Lung (tissue), 16 donors: ENCODE measurements around the gene AMN. TPM values are rescaled to one million over a fixed set of nuclear protein-coding genes. Genes with fewer than 3 reads are reported as not detected.

Experiments used
- ATAC-seq: fragments of 200-7000 bp; cut with Tn5 transposase; one replicate; pipeline ENCODE4 v1.9.1; 2020; ENCODE audit warnings: moderate number of reproducible peaks; ENCODE audit not compliant: insufficient read depth, low FRiP score
- DNase-seq, 3 donors: peaks; one replicate each; pipeline ENCODE4 v3.0.0-alpha.2; 2013 to 2017
- H3K27ac ChIP-seq, 2 donors: one replicate each; pipeline ENCODE4 v1.5.1; 2013; ENCODE audit warnings: mild to moderate bottlenecking in 2 of 2, moderate library complexity in 2 of 2, control low read depth in 1 of 2, inconsistent platforms in 1 of 2, low read depth in 1 of 2, low read length in 1 of 2
- H3K27me3 ChIP-seq, 3 donors: one replicate each; pipeline ENCODE4 v1.5.1; 2013; ENCODE audit warnings: low read length in 2 of 3; ENCODE audit not compliant: control insufficient read depth in 3 of 3, insufficient read depth in 3 of 3
- H3K36me3 ChIP-seq, 4 donors: one replicate each; pipeline ENCODE4 v1.5.1; 2013; ENCODE audit warnings: low read length in 4 of 4, mild to moderate bottlenecking in 1 of 4, moderate library complexity in 1 of 4; ENCODE audit not compliant: control insufficient read depth in 4 of 4, insufficient read depth in 4 of 4
- H3K4me1 ChIP-seq, 5 donors: one replicate each; pipeline ENCODE4 v1.5.1; 2013; ENCODE audit warnings: low read length in 5 of 5, mild to moderate bottlenecking in 2 of 5, moderate library complexity in 1 of 5; ENCODE audit not compliant: control insufficient read depth in 5 of 5, insufficient read depth in 5 of 5
- H3K4me3 ChIP-seq: one replicate; pipeline ENCODE4 v1.5.1; 2013; ENCODE audit warnings: mild to moderate bottlenecking, control low read depth, moderate library complexity
- H3K9ac ChIP-seq, 2 donors: one replicate each; pipeline ENCODE4 v1.5.1; 2013; ENCODE audit warnings: low read length in 2 of 2, control low read depth in 1 of 2; ENCODE audit not compliant: insufficient read depth in 1 of 2
- H3K9me3 ChIP-seq, 4 donors: one replicate each; pipeline ENCODE4 v1.5.1; 2013; ENCODE audit warnings: low read length in 3 of 4, mild to moderate bottlenecking in 1 of 4, moderate library complexity in 1 of 4; ENCODE audit not compliant: control insufficient read depth in 4 of 4, insufficient read depth in 3 of 4
- WGBS, 2 donors: extraction: QIAGEN DNeasy Blood & Tissue Kit; methylation state at CpG; one replicate each; pipeline ENCODE4 v1.1.7; 2013; 5-methylcytosine and 5-hydroxymethylcytosine counted together
- long read RNA-seq, 5 donors: transcript quantifications; one replicate each; lab custom pipeline, GENCODE V29; 2026
- polyA plus RNA-seq, 2 donors: library from polyadenylated mRNA; stranded (reverse); fragments of 200-250 nt; gene quantifications; one replicate each; pipeline ENCODE4 v1.2.1, GENCODE V29; 2013
- total RNA-seq, 2 donors: library from RNA; depleted of rRNA in 1 of 2; stranded (reverse); fragments of >200 nt in 1 of 2; gene quantifications; one replicate each; pipeline ENCODE4 v1.2.1, GENCODE V29; 2014 to 2021
- TF ChIP-seq, protein P1 (sequence below): IDR thresholded peaks from 2 replicates; pipeline ENCODE4 v1.5.1; 2012; ENCODE audit warnings: mild to moderate bottlenecking; ENCODE audit errors: control extremely low read depth, extremely low read depth
- donor health status: control.
- donor health status: control.
- donor health status: Bipolar disorder and iron deficiency.
- donor health status: healthy.
- donor health status: DM: yes; HTN: yes; CAD: no.

AMN gene
- total RNA-seq: 10 to 100 TPM in 1 of 2 donors, under 1 TPM in 1; 0.94 to 24.7 TPM
- polyA plus RNA-seq: 10 to 100 TPM; 10.2 to 15.0 TPM
- long read RNA-seq, donor 1: 0 reads
- long read RNA-seq, donor 2, partial matches to known transcripts: 10 of 11 reads
- long read RNA-seq, donor 2, other reads (novel, unspliced or antisense): 0 of 11 reads
- long read RNA-seq, donor 3: 0 reads
- long read RNA-seq, donor 4: 0 reads
- long read RNA-seq, donor 5: 0 reads

DNA sequence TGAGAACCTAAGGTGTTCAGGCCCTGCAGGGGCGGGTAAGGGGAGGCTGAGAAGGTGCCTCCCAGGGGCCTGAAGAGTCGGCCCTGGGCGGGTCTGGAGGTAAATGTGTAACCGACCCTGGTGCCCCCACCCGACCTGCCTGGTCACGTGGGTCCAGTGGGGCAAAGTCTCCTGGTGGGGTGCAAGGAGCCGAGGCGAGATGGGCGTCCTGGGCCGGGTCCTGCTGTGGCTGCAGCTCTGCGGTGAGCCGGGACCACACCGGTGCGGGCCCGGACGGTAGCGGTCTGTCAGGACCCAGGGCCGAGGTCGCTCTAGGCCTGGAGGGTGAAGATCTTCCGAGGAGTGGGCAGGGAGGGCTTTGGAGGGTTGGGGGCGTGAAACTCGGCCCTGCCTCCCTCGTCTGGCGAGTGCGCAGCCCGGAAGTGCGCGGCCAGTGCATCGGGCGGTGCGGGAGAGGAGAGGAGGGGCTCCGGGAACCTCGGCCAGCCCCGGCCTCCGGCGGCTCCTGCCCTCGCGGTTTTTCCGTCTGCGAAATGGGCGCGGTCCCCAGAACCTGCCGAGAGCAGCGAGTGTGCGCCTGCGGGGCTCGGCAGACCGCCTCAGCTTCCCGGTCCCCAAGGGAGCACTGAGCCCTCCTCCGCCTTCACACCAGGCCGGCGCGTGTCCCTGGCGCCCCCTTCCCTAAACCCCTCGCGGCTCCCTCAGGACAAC lies at the start of gene AMN:
Gene AMN, plus strand, starts transcription at position 174 of the 711 bp plus-strand sequence. Its CDS starts 26 bp downstream, at position 200.
- Histone ChIP-seq H3K36me3 (no peaks in the 10 kb centered on the region), H3K27me3 (peaks cover 0 to 53% (median 29%) of the 10 kb centered on the region in 3 donors), H3K4me3 (no peak within 1 kb of the TSS), H3K9ac (no peak within 1 kb of the TSS), H3K27ac (no peak within 1 kb of the TSS), H3K9me3 (peaks cover 0 to 7% (median 0%) of the 10 kb centered on the region in 4 donors), H3K4me1 (peaks cover 0 to 18% (median 5%) of the 10 kb centered on the region in 5 donors)
- ATAC-seq (no peak), DNase-seq (no peak)
- 9 to 12% methylated on average over 52 to 56 of the region's 56 CpGs for WGBS, 2 donors
- TF ChIP-seq, protein P1, sequence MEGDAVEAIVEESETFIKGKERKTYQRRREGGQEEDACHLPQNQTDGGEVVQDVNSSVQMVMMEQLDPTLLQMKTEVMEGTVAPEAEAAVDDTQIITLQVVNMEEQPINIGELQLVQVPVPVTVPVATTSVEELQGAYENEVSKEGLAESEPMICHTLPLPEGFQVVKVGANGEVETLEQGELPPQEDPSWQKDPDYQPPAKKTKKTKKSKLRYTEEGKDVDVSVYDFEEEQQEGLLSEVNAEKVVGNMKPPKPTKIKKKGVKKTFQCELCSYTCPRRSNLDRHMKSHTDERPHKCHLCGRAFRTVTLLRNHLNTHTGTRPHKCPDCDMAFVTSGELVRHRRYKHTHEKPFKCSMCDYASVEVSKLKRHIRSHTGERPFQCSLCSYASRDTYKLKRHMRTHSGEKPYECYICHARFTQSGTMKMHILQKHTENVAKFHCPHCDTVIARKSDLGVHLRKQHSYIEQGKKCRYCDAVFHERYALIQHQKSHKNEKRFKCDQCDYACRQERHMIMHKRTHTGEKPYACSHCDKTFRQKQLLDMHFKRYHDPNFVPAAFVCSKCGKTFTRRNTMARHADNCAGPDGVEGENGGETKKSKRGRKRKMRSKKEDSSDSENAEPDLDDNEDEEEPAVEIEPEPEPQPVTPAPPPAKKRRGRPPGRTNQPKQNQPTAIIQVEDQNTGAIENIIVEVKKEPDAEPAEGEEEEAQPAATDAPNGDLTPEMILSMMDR: no peak

DNA sequence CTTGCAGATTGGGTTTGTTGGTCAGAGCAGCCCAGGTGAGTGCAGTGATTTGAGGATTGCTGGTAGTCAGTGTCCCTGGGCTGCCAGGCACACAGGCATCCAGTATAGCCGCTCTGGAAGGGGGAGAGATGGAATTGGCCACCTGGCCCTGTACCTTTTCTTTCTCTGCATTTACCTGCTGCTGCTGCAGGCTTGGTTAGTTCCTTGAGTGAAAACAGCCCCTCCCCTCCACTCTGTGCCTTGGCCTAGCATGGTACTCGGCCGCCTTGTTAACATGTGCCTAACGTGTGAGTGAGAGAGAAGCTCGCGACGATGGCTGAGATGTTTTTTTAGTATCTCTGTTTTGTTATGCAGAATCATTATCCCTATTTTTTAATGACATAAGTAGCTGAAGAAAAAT lies 49.3 kb upstream of the AMN start:
- Histone ChIP-seq H3K36me3 (peaks cover 13 to 36% (median 16%) of the 10 kb centered on the region in 4 donors), H3K9ac (no peak overlapping the region), H3K4me3 (no peak overlapping the region), H3K27me3 (no peaks in the 10 kb centered on the region), H3K27ac (no peak overlapping the region), H3K4me1 (peaks cover 0 to 11% (median 3%) of the 10 kb centered on the region in 5 donors), H3K9me3 (no peaks in the 10 kb centered on the region)
- ATAC-seq (no peak), DNase-seq (no peak)
- TF ChIP-seq, protein P1: no peak
- 92 to 97% methylated on average over 7 of the region's 7 CpGs for WGBS, 2 donors

DNA sequence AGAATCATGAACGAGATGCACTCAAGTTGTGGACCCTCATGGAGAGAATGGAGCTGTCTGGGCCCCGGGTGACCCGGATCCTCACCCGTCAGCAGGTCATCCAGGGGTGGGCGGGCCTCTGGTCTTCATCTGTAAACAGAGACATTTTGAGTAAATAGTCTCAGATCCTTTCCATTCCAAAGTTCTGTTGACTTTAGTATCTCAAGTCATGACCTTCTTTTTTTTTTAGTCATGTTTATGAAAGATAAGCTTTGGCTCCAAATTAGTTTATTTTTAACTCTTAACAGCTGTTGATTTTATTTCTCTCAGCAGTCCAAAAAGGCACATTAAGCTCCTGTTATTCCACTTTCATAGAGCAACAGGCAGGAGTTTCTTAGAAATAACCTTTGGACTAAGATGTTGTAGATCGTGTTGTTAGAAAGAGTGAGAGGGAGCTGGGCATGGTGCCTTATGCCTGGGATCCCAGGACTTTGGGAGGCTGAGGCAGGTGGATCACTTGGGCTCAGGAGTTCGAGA lies 48.9 kb upstream of the AMN start:
- no peaks in the 10 kb centered on the region for H3K9me3 ChIP-seq
- WGBS, 2 donors: 62 to 80% methylated on average over 7 of the region's 7 CpGs
- no peak overlapping the region for H3K27ac ChIP-seq
- H3K27me3 ChIP-seq: no peaks in the 10 kb centered on the region
- no peak overlapping the region for H3K4me3 ChIP-seq
- no peak for ATAC-seq
- H3K9ac ChIP-seq: no peak overlapping the region
- TF ChIP-seq, protein P1: no peak
- H3K4me1 ChIP-seq: peaks cover 0 to 10% (median 3%) of the 10 kb centered on the region in 5 donors
- DNase-seq: no peak
- peaks cover 13 to 36% (median 16%) of the 10 kb centered on the region in 4 donors for H3K36me3 ChIP-seq
